Activated CD8-positive, alpha-beta T cell treated with anti-CD3 and anti-CD28 coated beads, Interleukin-2, amount 10 ng/mL, durations not matched to agents 7 days and 5 days (primary cell): Measurements from ENCODE around the gene NRG4. TPM values are rescaled to one million over a fixed set of nuclear protein-coding genes. Genes with fewer than 3 reads are reported as not detected.
"Not testable (repeated sequence)": the region's sequence is repeated elsewhere in the genome, so short reads cannot be mapped to it uniquely, and the experiment has no call there.

Source experiments
- ATAC-seq: fragments of 150-1000 bp; cut with Tn5 transposase; one replicate; pipeline ENCODE4 v1.10.0; 2021; ENCODE audit warnings: moderate library complexity
- CTCF ChIA-PET: fragments of 350-600 bp; sonication (Branson Sonifier 250); formaldehyde crosslinking; loops from one replicate; lab custom pipeline; 2021; ENCODE audit warnings: antibody characterized with exemption; lab: Charles Lee
- POLR2A ChIA-PET: fragments of 350-600 bp; sonication (Branson Sonifier 250); formaldehyde crosslinking; loops from one replicate; lab custom pipeline; 2021; ENCODE audit warnings: antibody characterized with exemption; lab: Charles Lee
- DNase-seq: peaks from one replicate; pipeline ENCODE4 v3.0.0-alpha.2; 2020
- H3K27ac Mint-ChIP-seq: one replicate; pipeline ENCODE4 v1.8.0; 2021; ENCODE audit warnings: mild to moderate bottlenecking, mixed read lengths
- H3K27me3 Mint-ChIP-seq: one replicate; pipeline ENCODE4 v1.8.0; 2021; ENCODE audit warnings: low read depth, mixed read lengths
- H3K36me3 Mint-ChIP-seq: one replicate; pipeline ENCODE4 v1.8.0; 2021; ENCODE audit warnings: low read depth, mixed read lengths
- H3K4me1 Mint-ChIP-seq: one replicate; pipeline ENCODE4 v1.8.0; 2021; ENCODE audit warnings: low read depth, mixed read lengths
- H3K4me3 Mint-ChIP-seq: one replicate; pipeline ENCODE4 v1.8.0; 2021; ENCODE audit warnings: mild to moderate bottlenecking, mixed read lengths
- H3K9me3 Mint-ChIP-seq: one replicate; pipeline ENCODE4 v1.8.0; 2022; ENCODE audit warnings: mixed read lengths; ENCODE audit not compliant: insufficient read depth
- total RNA-seq, 2 experiments: library from RNA; stranded (reverse); gene quantifications; one replicate each; pipeline ENCODE4 v1.2.3, GENCODE V29; 2021

The NRG4 gene
- total RNA-seq, 2 experiments from 2014 or later = not detected

GRCh38 chr15:75989045-75989444 is 23.2 kb downstream of the NRG4 start:
- CTCF ChIA-PET = no interaction called here
- Mint-ChIP-seq H3K27me3 (peaks cover 8% of the 10 kb centered on the region), H3K27ac (no peak overlapping the region), H3K4me1 (peaks cover 1% of the 10 kb centered on the region), H3K36me3 (no peaks in the 10 kb centered on the region), H3K9me3 (no peaks in the 10 kb centered on the region), H3K4me3 (no peak overlapping the region)
- POLR2A ChIA-PET = no interaction called here
- no peak for DNase-seq
- no peak for ATAC-seq

GRCh38 chr15:75985971-75986370 is 26.3 kb downstream of the NRG4 start:
- peaks cover 15% of the 10 kb centered on the region for H3K27me3 Mint-ChIP-seq
- CTCF ChIA-PET = no interaction called here

GRCh38 chr15:75984706-75985105 is 27.5 kb downstream of the NRG4 start:
- DNase-seq, CTCF ChIA-PET, H3K4me3 Mint-ChIP-seq, H3K36me3 Mint-ChIP-seq, ATAC-seq, H3K4me1 Mint-ChIP-seq, H3K9me3 Mint-ChIP-seq, H3K27ac Mint-ChIP-seq: not testable (repeated sequence)
- peaks cover 17% of the 10 kb centered on the region for H3K27me3 Mint-ChIP-seq
- POLR2A ChIA-PET = interaction anchor here (0.7 kb wide), 1 partner anchor 598 kb away, joined by 4 read pairs; no protein-coding TSS in a partner anchor

More at GRCh38 chr15:75985971-75986370, 26.3 kb downstream of the NRG4 start:
- Mint-ChIP-seq H3K36me3 (no peaks in the 10 kb centered on the region), H3K9me3 (no peaks in the 10 kb centered on the region), H3K27ac (no peak overlapping the region), H3K4me3 (no peak overlapping the region), H3K4me1 (peaks cover 1% of the 10 kb centered on the region)
- ATAC-seq (no peak), DNase-seq (no peak)
- POLR2A ChIA-PET = no interaction called here

- no peak overlapping the region for H3K27ac Mint-ChIP-seq
- no peaks in the 10 kb centered on the region for H3K36me3 Mint-ChIP-seq
- H3K4me1 Mint-ChIP-seq = no peaks in the 10 kb centered on the region
- peaks cover 26% of the 10 kb centered on the region for H3K27me3 Mint-ChIP-seq
- no peak for DNase-seq
- no peak for ATAC-seq
- CTCF ChIA-PET = no interaction called here
- no peak overlapping the region for H3K4me3 Mint-ChIP-seq
- H3K9me3 Mint-ChIP-seq = no peaks in the 10 kb centered on the region
- POLR2A ChIA-PET = no interaction called here
Observed at GRCh38 chr15:75982468-75982867, 29.8 kb downstream of the NRG4 start.

- CTCF ChIA-PET = interaction anchor here (1.7 kb wide), 1 partner anchor 12 kb away, joined by 3 read pairs; no protein-coding TSS in a partner anchor
- H3K27me3 Mint-ChIP-seq = peaks cover 26% of the 10 kb centered on the region
Observed at GRCh38 chr15:75981149-75981815, 30.9 kb downstream of the NRG4 start.

GRCh38 chr15:75976766-75977165 is 35.5 kb downstream of the NRG4 start:
- H3K4me3 Mint-ChIP-seq, H3K4me1 Mint-ChIP-seq, ATAC-seq, H3K27ac Mint-ChIP-seq, CTCF ChIA-PET, H3K36me3 Mint-ChIP-seq, POLR2A ChIA-PET, DNase-seq, H3K9me3 Mint-ChIP-seq: not testable (repeated sequence)
- peaks cover 51% of the 10 kb centered on the region for H3K27me3 Mint-ChIP-seq

More at GRCh38 chr15:75981149-75981815, 30.9 kb downstream of the NRG4 start:
- DNase-seq = no peak
- POLR2A ChIA-PET = no interaction called here
- Mint-ChIP-seq H3K9me3 (no peaks in the 10 kb centered on the region), H3K4me1 (no peaks in the 10 kb centered on the region), H3K27ac (no peak overlapping the region), H3K36me3 (no peaks in the 10 kb centered on the region), H3K4me3 (no peak overlapping the region)
- no peak for ATAC-seq

GRCh38 chr15:75966073-75966472 is 46.2 kb downstream of the NRG4 start:
- CTCF ChIA-PET = no interaction called here
- no peak for DNase-seq
- Mint-ChIP-seq H3K4me3 (no peak overlapping the region), H3K4me1 (no peaks in the 10 kb centered on the region), H3K27me3 (peaks cover 10% of the 10 kb centered on the region), H3K36me3 (no peaks in the 10 kb centered on the region), H3K9me3 (no peaks in the 10 kb centered on the region), H3K27ac (no peak overlapping the region)
- POLR2A ChIA-PET = no interaction called here
- no peak for ATAC-seq

GRCh38 chr15:75961331-75961730 is 50.9 kb downstream of the NRG4 start:
- ChIA-PET POLR2A (no interaction called here), CTCF (no interaction called here)
- DNase-seq (no peak), ATAC-seq (no peak)
- Mint-ChIP-seq H3K9me3 (no peaks in the 10 kb centered on the region), H3K4me3 (no peak overlapping the region), H3K27ac (no peak overlapping the region), H3K36me3 (no peaks in the 10 kb centered on the region), H3K27me3 (peaks cover 22% of the 10 kb centered on the region), H3K4me1 (no peaks in the 10 kb centered on the region)

- ATAC-seq = no peak
- no peaks in the 10 kb centered on the region for H3K9me3 Mint-ChIP-seq
- CTCF ChIA-PET = no interaction called here
- H3K4me3 Mint-ChIP-seq = no peak overlapping the region
- peaks cover 2% of the 10 kb centered on the region for H3K4me1 Mint-ChIP-seq
- DNase-seq = no peak
- H3K36me3 Mint-ChIP-seq = no peaks in the 10 kb centered on the region
- peaks cover 48% of the 10 kb centered on the region for H3K27me3 Mint-ChIP-seq
- H3K27ac Mint-ChIP-seq = no peak overlapping the region
- POLR2A ChIA-PET = no interaction called here
Observed at GRCh38 chr15:75955720-75956119, 56.5 kb downstream of the NRG4 start.

GRCh38 chr15:75952525-75952924 is 59.7 kb downstream of the NRG4 start:
- CTCF ChIA-PET = interaction anchor here (1.1 kb wide), 1 partner anchor 224 kb away, joined by 4 read pairs; no protein-coding TSS in a partner anchor
- H3K4me3 Mint-ChIP-seq = no peak overlapping the region
- H3K4me1 Mint-ChIP-seq = peaks cover 2% of the 10 kb centered on the region
- no peak for ATAC-seq
- H3K27me3 Mint-ChIP-seq = peaks cover 55% of the 10 kb centered on the region
- no peak for DNase-seq
- POLR2A ChIA-PET = no interaction called here
- H3K9me3 Mint-ChIP-seq = no peaks in the 10 kb centered on the region
- H3K36me3 Mint-ChIP-seq = no peaks in the 10 kb centered on the region
- no peak overlapping the region for H3K27ac Mint-ChIP-seq

GRCh38 chr15:75948761-75949296 is 63.4 kb downstream of the NRG4 start:
- CTCF ChIA-PET = no interaction called here

GRCh38 chr15:75947092-75947491 is 65.1 kb downstream of the NRG4 start:
- H3K27ac Mint-ChIP-seq = no peak overlapping the region
- ChIA-PET CTCF (no interaction called here), POLR2A (no interaction called here)
- H3K4me1 Mint-ChIP-seq = no peaks in the 10 kb centered on the region
- ATAC-seq (no peak), DNase-seq (no peak)
- no peaks in the 10 kb centered on the region for H3K36me3 Mint-ChIP-seq
- H3K4me3 Mint-ChIP-seq = no peak overlapping the region
- H3K9me3 Mint-ChIP-seq = no peaks in the 10 kb centered on the region
- peaks cover 31% of the 10 kb centered on the region for H3K27me3 Mint-ChIP-seq

More at GRCh38 chr15:75948761-75949296, 63.4 kb downstream of the NRG4 start:
- ATAC-seq (no peak), DNase-seq (no peak)
- POLR2A ChIA-PET = no interaction called here
- H3K9me3 Mint-ChIP-seq = no peaks in the 10 kb centered on the region
- no peaks in the 10 kb centered on the region for H3K36me3 Mint-ChIP-seq
- H3K27me3 Mint-ChIP-seq = peaks cover 36% of the 10 kb centered on the region
- H3K27ac Mint-ChIP-seq = no peak overlapping the region
- H3K4me1 Mint-ChIP-seq = peaks cover 2% of the 10 kb centered on the region
- no peak overlapping the region for H3K4me3 Mint-ChIP-seq
